ENCODE measurements around the gene EIF5. TPM values are rescaled to one million over a fixed set of nuclear protein-coding genes. Genes with fewer than 3 reads are reported as not detected.

Gene EIF5
- total RNA-seq, 1 donor from 2014 or later, result 181 TPM

DNA sequence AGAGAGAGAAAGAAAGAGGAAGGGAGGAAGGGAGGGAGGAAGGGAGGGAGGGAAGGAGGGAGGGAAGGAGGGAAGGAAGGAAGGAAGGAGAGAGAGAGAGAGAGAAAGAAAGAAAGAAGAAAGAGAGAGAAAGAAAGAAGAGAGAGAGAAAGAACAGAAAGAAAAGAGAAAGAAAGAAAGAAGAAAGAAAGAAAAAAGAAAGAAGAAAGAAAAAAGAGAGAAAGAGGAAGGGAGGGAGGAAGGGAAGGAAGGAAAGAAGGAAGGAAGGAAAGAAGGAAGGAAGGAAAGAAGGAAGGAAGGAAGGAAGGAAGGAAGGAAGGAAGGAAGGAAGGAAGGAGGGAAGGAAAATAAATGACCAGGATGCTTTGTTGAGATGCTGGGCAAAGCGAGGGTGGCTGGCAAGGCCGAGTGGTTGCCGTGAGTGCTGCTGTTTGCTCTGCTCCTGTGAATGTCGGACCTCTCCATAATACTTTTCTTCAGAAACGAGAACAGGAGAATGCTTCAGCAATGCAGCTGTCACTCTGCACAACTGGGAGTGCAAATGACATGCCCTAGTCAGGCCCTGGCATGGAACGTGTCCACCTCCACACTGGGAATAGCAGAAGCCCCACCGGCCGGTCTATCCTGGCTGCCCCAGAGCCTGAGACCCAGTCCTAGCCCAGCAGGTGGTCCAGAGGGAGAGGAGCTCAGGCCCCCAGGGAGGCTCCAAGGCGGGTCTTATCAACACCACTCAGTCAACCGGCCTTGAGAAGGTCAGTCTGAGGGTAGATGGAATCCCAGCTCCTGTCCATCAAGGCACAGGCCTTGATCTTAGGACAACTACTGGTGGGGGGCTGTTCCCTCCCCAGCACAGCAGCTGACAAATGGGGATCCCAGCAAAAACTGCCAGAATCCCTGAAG, 25.1 kb upstream of the EIF5 start:
- DNase-seq (ENCODE audit: extremely low read depth, low read depth, low spot score), result no peak

DNA sequence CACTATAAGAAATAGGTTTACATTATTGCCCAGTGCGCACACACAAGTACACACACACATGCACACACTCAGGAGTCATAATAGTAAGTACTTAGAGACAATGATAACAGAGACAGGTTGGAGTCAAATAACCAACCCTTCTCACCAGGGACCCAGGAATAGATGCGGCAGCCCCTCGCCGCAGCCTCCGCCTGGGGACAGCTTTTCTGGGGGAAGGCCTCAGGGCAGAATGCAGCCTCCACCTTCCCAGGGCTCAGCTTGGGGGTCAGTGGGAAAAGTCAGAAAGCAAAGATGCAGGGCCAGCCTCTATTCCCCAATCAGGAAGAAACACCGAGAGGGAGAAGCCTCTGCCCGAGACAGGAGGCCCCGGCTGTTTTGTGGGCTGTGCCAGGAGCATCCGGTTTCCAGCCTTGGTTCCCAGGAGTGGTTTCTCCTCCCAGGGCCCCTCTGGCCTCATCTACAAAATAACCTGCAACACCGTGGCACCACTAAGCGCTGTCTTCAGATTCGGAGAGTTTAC, 23.4 kb upstream of the EIF5 start:
- no peak for DNase-seq (ENCODE audit: extremely low read depth, low read depth, low spot score)

DNA sequence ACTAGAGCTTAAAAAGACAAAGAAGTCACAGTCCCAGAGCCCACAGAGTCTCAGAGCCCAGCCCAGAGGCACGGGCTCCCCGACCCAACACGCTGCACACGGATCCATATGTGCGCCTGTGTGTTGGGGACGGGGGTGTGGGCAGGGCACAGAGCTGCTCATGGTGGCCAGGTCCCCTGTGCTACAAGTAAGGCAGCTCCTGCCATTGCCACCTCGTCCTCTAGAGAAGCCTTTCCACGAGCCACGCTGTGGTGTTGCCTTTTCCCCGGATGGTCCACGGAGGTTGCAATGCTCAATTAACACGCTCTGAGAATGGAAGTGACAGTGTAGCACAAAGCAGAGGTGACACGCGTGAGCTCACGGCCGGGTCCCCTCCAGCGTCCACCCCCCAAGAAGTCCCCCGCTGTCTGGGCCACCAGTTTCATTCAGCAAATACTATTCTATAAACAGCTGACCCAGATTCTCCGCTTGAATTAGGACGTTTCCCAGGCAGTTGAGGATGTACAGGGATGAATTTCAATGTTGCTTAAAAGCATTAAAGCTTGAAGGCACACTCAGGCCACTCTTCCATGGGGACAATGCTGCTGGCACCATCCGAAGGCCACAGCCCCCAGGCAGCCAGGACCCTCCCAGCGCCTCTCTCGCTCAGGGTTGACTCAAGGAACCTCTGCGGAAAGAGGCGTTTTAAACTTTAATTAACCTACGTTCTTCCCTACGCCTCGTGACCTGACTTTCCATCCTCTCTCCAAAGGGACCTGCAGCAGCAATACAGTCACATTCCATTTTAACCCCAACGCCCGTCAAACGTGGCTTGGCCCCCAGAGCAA, 22.7 kb upstream of the EIF5 start:
- no peak for DNase-seq (ENCODE audit: extremely low read depth, low read depth, low spot score)

DNA sequence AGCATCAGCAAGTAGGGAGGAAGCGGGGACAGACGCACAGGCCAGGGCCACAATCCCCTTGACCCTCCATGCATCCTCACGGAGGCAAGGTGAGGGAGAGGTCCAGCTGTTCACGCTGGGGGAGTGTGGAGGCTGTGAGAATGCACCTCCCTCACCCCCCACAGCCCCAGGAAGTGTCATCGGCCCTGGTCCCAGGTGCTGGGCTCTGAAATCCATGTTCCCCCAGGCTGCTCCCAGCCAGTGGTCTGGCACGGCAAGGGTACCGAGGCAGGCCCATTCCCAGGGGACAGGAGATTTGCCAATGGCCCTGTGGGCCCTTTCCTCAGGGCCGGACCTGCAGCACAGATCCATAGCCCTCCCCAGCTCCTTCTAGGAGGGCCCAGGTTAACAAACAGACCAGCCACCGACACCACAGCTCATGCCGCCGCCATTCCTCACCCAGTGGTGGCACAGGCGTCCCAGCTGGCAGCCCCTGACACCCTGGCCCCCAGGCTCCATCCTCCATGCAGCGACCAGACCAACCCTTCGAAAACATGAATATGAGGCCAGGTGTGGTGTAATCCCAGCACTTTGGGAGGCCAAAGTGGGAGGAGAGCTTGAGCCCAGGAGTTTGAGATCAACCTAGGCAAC, 21.9 kb upstream of the EIF5 start:
- DNase-seq (ENCODE audit: extremely low read depth, low read depth, low spot score), result no peak

DNA sequence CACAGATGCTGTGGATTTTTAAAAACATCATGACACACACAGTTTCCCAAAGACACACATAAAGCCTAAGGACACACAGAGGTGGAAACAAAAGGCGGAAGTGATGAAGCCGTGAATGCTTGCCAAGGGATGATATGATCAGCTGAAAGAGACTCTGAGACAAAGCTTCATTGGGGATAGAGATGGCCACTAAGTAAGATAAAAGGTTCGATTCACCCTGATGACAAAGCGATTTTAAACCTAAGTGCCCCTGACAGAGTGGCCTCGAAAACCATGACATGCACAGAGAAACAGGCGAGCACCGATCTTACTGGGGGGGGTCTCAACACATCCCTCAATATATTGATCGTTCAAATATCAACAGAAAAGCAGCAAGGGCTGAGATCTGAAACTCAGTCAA, 20.3 kb upstream of the EIF5 start:
- no peak for DNase-seq (ENCODE audit: extremely low read depth, low read depth, low spot score)

DNA sequence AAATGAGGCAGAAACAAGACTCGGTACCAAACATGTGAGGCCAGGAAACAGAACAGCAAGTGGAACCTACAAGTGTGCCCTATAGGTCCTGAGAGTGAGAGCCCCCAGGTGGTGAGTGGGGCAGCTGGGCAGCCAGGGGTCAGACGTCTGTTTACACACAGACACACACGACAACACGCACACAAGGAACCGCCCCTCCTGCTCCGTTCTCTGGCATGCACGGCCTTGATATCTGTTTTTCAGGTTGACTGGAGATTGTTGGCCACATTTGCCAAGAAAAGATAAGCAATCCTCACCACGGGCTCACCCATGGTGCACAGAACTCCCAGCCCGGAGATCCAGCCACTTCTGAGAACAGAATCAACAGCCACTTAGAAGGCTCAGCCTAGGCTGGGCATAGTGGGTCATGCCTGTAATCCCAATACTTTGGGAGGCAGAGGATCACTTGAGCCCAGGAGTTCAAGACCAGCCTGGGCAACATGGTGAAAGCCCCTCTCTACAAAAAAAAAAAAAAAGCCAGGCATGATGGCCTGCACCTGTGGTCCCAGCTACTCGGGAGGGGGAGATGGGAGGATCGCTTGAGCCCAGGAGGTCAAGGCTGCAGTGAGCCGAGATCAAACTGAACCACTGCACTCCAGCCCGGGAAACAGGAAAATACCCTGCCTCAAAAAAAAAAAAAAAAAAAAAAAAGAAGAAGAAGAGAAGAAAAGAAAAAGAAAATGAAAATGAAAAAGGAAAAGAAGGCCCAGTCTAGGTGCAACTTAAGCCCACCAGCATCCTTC, 19.4 kb upstream of the EIF5 start:
- DNase-seq (ENCODE audit: extremely low read depth, low read depth, low spot score), result no peak

DNA sequence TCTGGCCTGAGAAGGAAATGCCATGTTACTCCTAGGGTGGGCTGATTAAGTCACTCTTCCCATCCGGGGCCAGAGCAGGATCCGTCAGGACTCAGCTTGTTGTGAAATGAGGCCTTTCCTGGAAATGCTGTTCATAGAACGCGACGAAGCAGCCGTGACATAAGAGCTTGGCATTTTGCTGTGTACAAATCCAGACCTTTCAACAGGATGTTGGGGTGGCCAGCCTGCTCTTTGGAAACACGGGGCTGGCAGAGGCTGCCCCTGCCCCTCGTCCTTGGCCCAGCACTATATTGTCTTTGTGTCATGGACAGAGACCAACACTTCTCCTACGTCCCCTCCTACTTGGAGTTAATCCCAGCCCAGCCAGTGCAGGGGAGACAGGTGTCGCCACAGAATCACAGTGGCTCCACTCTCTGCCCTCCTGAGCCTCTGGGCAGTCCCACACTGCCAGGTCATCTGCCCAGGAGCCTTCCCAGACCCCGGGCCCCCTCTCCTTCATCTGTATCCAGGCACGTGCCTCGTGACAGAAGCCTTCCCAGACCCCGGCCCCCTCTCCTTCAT, 18.6 kb upstream of the EIF5 start:
- DNase-seq (ENCODE audit: extremely low read depth, low read depth, low spot score), result no peak

DNA sequence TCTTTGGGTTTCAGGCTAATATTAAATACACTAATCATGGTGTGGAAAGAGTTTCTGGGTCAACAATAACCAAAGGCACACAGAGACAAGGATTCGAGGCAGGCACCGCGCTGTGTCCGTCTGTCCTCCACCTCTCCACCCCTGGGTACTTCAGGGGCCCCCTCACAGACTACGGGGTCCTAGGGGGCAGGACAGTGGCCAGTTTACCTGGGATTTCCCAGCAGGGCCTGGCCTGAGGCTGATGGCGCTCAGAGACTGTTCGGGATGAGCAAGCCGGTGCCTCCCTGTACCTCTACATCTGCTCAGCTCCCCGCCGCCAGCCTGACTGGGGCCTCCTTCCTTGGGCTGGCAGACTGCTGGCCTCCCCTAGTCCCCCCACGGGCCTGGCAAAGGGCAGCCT, 18.1 kb upstream of the EIF5 start:
- no peak for DNase-seq (ENCODE audit: extremely low read depth, low read depth, low spot score)

DNA sequence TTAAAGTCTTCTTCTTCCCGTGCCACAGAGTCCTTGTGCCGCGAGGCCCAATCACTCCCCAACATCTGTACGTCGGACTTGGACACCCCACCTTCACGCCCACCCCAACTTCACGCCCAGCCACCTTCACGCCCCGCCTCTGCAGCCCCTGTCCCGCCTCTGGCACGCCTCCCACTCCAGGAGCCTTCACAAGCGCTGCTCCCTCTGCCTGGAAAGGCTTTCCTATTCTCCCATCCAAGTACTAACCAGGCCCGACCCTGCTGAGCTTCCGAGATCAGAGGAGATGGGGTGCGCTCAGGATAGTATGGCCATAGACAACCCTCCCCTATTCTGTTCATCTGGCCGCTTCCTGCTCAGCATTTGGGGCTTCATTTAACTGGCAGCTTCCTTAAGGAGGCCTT, 17.3 kb upstream of the EIF5 start:
- DNase-seq (ENCODE audit: extremely low read depth, low read depth, low spot score), result no peak

DNA sequence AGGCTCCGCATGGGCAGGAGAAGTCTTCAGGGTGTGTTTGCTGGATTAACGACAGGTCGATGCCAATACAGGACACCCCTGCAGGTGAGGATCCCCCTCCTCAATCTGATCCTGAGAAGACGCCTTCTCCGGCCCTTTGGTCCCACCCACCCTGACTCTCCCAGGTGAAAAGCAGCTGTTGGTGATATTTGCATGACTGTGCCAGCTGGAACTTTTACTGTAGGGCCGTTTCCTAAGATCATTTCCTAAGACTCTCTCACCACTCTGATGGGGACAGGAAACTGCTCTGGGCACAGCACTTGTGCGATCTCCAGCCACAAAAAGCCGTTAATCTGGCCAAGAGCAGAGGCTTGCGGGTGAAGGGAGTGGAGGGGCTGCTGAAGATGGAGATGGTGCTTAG, 16.8 kb upstream of the EIF5 start:
- DNase-seq (ENCODE audit: extremely low read depth, low read depth, low spot score), result no peak

DNA sequence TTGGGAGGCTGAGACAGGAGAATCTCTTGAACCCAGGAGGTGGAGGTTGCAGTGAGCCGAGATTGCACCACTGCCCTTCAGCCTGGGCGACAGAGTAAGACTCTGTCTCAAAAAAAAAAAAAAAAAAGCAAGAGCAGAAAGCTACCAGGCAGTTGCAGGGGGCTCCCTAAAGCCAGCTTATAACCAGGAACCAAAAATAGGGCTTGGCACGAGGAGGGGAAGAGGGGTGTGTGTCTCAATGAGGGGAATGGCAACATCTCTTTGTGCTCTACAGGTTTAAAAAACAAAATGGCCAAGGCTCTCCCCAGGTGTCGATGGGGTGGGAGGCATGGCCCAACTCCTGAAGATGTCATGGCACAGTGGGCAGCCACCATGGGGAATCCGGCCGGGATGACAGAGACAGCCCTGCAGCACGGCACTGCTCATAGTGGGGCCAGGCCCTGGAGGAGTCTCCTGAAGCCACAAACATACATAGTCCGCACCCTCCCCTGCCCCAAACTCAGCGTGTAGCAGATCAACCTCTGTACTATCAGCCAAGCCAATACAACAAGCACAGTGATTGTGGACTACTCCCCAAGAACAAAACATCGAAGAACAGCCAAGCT, 16.0 kb upstream of the EIF5 start:
- no peak for DNase-seq (ENCODE audit: extremely low read depth, low read depth, low spot score)

DNA sequence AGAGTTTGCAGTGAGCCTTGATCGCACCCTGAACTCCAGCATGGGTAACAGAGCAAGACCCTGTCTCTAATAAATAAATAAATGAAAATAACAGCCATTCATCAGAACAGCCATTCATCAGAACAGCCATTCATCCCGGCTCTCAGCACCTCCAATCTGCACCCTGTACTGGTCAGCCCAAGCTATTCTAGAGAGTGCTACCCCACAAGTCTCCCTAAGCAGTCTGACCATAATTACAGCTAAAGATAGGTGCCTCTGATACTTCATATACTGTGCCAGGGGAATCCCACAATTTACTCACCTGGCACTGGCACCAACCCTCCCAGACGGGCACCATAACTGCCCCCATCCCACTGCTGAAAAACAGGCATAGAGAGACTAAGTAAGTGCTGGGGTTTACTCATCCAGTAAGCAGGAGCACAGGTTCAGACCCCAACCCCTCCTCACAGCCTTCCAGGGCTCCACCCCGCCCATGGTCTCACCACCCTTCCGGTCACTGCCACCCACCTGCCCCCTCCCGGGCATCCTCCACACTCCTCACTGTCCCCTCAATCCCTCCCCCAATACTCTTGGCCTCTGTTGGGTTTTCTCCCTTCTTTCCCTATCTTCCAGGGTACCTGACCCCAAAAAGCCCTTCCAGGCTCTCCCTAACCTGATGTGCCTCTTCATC, 15.2 kb upstream of the EIF5 start:
- DNase-seq (ENCODE audit: extremely low read depth, low read depth, low spot score), result no peak

DNA sequence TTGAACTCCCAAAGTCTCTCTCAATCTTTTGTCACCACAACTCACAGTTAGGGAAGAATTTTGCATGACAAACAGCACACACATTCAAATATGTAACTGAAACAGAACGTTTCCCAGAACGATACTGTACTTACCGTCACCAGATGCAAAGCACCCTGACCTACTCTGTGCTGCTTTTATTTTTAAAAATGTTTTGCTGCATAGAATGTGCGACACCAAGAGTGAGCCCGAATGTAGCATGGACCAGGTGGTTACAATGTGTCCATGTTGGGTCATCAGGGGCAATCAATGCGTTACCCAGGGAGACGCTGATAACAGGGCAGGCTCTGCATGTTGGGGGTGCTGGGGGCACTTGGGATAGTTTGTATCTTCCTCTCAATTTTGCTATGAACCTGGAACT, 14.6 kb upstream of the EIF5 start:
- DNase-seq (ENCODE audit: extremely low read depth, low read depth, low spot score), result no peak

DNA sequence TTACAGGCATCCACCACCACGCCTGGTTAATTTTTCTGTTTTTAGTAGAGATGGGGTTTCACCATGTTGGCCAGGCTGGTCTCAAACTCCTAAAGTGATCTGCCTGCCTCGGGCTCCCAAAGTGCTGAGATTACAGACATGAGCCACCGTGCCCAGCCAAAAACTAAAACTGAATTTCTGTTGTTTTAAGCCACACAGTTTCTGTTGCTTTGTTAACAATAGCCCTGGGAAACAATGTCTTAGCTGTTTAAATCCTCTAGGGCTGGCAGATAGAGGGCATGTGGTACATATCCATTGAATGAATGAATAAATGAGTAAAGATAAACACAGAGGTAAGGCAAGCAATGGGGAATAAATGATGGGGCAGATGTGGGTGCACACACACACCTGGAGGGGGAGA, 8.0 kb upstream of the EIF5 start:
- DNase-seq (ENCODE audit: extremely low read depth, low read depth, low spot score), result no peak

DNA sequence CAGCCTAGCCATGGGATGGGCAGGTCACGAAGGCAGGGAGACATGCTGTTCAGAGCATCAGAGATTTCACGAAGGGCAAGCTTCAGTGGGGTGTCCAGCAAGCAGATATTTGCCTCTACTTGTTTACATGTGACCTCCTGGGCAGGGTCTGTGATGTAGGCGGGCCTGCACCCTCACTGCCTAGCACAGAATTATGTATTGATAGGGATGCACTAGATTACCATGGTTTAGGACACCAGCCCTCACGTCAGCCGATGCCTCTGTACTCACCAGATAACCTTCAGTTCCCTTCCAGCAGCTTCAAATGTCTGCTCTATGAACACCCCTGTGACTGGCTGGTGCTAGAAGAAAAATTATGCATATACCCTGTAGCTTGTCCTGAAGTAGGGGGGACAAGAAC, 5.1 kb upstream of the EIF5 start:
- no peak for DNase-seq (ENCODE audit: extremely low read depth, low read depth, low spot score)

DNA sequence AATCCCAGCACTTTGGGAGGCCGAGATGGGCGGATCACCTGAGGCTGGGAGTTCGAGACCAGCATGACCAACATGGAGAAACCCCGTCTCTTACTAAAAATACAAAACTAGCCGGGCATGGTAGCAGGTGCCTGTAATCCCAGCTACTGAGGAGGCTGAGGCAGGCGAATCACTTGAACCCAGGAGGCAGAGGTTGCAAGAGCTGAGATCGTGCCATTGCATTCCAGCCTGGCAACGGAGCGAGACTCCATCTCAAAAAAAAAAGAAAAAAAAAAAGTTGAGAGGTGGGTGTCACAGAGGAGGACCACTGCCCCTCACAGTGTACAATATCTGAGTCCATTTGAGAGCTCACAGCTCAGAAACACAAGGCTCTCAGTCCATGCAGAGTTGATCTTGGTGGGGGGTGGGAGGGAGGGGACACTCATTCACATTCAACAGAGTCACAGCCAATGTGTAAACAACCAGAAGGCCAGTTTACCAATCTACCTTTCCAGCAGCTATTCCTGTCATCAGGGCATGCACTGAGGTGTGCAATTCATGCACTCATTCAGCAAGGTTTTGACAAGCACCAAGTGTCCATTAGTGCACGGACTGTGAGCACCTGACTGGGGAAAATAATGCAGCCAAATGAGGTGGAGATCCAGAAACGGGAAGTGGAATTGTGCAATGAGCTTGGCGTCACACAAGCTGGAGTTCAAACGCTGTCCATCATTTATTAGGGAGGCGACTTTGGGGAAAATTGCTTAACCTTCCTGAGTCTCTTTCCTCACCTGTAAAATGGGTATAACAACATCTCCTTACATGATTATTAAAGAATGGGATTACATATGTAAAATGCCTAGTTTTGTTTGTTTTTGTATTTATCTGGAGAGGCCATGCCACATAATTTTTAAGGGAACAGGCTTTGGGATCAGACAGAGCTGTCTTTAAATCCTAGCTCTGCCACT, 4.4 kb upstream of the EIF5 start:
- no peak for DNase-seq (ENCODE audit: extremely low read depth, low read depth, low spot score)

DNA sequence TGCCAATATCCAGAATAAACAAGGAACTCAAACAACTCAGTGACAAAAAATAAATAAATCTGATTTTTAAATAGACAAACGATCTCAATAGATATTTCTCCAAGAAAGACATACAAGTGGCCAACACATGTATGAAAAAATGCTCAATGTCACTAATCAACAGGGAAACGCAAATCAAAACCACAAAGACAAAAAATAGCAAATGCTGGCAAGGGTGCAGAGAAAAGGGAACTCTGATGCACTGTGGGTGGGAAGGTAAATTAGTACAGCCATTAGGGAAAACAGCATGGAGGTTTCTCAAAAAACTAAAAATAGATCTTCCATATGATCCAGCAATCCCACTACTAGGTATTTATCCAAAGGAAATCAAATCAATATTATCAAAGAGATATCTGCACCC, 3.5 kb upstream of the EIF5 start:
- no peak for DNase-seq (ENCODE audit: extremely low read depth, low read depth, low spot score)
